ENCODE measurements around the gene WWOX.

The WWOX gene

GRCh38 chr16:78439646-78440045 lies 340.2 kb downstream of the WWOX start:
- TF ChIP-seq CTCF (IDR thresholded peaks at IDR 0.05; ENCODE audit: control insufficient read depth, extremely low read depth, insufficient read depth) = no peak
- no peak overlapping the region for H3K4me3 ChIP-seq (ENCODE audit: low read depth, low read length)
- no peak for DNase-seq (ENCODE audit: low read depth)

DNA sequence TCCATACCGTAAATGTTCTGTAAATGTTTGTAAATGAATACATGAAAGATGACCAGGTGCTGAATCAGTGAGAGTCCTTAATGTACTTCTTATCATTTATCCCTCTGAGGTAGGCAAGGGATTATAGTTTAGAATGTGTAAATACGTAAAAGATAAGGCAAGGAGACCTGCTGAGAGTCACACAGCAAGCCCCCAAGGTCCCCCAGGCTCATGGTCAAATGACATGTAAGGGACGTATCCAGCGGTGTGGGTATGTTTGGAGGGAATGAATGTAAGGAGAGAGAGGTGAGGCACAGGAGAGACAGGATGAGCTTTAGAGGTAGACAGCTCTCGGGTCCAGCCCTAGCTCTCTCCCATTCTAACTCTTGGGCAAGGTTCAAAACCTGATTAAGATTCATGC lies 341.8 kb downstream of the WWOX start:
- H3K4me3 ChIP-seq (ENCODE audit: low read depth, low read length) = no peak overlapping the region
- no peak for DNase-seq (ENCODE audit: low read depth)
- no peak for TF ChIP-seq CTCF (IDR thresholded peaks at IDR 0.05; ENCODE audit: control insufficient read depth, extremely low read depth, insufficient read depth)

- TF ChIP-seq CTCF (IDR thresholded peaks at IDR 0.05; ENCODE audit: control insufficient read depth, extremely low read depth, insufficient read depth) = no peak
- no peak overlapping the region for H3K4me3 ChIP-seq (ENCODE audit: low read depth, low read length)
- DNase-seq (ENCODE audit: low read depth) = no peak
Observed at GRCh38 chr16:78443542-78444364, 344.3 kb downstream of the WWOX start.

DNA sequence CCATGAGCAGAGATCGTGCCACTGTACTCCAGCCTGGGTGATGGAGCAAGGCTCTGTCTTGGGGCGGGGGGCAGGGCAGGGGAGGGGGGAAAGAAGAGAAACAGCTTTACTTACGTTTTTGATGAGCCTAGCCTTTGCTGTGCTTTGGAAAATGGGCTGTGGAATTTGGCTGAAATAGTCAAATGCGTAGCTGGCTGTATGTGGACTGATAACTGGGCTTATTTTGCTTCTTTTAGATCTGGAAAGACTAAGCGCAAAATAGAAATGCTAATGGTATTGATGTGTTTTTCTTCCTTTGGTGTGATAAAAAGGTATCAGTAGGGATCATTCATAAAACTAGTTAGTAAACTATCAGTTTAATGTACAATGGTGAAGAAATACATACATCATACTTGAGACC lies 346.4 kb downstream of the WWOX start:
- DNase-seq (ENCODE audit: low read depth) = no peak
- no peak overlapping the region for H3K4me3 ChIP-seq (ENCODE audit: low read depth, low read length)
- TF ChIP-seq CTCF (IDR thresholded peaks at IDR 0.05; ENCODE audit: control insufficient read depth, extremely low read depth, insufficient read depth) = no peak

GRCh38 chr16:78446486-78446885 lies 347.0 kb downstream of the WWOX start:
- no peak for DNase-seq (ENCODE audit: low read depth)
- no peak overlapping the region for H3K4me3 ChIP-seq (ENCODE audit: low read depth, low read length)
- TF ChIP-seq CTCF (IDR thresholded peaks at IDR 0.05; ENCODE audit: control insufficient read depth, extremely low read depth, insufficient read depth) = no peak

GRCh38 chr16:78446992-78447563 lies 347.6 kb downstream of the WWOX start:
- no peak overlapping the region for H3K4me3 ChIP-seq (ENCODE audit: low read depth, low read length)
- DNase-seq (ENCODE audit: low read depth) = no peak
- no peak for TF ChIP-seq CTCF (IDR thresholded peaks at IDR 0.05; ENCODE audit: control insufficient read depth, extremely low read depth, insufficient read depth)

All from LNCaP clone FGC (cell line).